Measurements from ENCODE around the gene DNAJC17.

The DNAJC17 gene

DNA sequence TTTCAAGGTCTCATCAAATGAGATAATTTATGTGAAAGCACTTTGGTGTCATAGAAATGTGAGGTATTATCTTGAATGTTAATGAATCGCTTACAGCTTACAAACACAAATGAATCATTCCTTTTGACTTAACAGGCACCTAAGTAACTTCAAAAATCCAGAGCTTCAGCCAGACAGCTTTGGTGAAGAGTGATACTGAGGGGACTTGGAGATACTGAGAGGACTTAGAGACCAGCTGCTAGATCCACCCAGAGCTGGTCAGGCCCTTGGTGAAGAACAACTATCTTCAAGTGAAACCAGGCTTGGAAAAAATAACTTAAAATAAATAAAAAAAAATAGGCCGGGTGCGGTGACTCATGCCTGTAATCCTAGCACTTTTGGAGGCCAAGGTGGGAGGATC is 16.6 kb downstream of the DNAJC17 start:
- TF ChIP-seq, protein P1, sequence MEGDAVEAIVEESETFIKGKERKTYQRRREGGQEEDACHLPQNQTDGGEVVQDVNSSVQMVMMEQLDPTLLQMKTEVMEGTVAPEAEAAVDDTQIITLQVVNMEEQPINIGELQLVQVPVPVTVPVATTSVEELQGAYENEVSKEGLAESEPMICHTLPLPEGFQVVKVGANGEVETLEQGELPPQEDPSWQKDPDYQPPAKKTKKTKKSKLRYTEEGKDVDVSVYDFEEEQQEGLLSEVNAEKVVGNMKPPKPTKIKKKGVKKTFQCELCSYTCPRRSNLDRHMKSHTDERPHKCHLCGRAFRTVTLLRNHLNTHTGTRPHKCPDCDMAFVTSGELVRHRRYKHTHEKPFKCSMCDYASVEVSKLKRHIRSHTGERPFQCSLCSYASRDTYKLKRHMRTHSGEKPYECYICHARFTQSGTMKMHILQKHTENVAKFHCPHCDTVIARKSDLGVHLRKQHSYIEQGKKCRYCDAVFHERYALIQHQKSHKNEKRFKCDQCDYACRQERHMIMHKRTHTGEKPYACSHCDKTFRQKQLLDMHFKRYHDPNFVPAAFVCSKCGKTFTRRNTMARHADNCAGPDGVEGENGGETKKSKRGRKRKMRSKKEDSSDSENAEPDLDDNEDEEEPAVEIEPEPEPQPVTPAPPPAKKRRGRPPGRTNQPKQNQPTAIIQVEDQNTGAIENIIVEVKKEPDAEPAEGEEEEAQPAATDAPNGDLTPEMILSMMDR (IDR thresholded peaks at IDR 0.05; ENCODE audit: low read depth, low read length): no peak
- no peak for DNase-seq (ENCODE audit: extremely low read depth, low read depth)

DNA sequence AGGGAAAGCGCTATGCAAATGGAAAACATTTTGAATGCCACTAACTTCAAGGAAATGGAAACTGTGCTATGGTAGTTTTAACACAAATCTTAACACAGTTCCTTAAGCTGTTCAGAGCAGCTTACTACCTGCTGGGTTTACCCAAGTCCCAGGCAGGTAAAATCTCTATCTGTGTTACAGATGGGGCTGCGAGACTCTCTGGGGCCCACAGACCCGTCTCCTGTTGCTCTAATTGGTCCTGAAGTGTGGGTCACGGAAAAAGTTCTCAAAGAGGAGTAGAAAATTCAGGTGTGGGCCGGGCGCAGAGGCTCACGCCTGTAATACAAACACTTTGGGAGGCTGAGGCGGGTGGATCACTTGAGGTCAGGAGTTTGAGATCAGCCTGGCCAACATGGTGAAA is 17.3 kb downstream of the DNAJC17 start:
- DNase-seq (ENCODE audit: extremely low read depth, low read depth): no peak
- TF ChIP-seq, protein P1 (IDR thresholded peaks at IDR 0.05; ENCODE audit: low read depth, low read length): no peak

DNA sequence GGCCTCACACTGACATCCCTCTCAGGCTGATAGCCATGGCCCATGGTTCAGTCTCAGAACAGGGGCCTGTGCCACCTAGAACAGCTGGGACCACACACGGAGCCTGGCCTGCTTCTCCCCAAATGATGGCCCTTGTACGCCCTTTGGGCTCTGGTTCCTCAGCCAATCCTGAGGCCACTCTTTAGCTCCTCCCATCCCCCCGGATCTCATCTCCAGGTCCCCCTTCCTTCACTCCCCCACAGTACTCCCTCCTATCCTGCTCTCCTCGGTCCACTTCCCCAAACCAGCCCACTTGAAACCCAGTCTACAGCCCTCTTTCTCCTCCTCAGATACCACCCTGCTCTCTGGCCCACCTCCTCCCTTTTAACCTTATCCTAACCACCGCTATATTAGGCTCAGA is 18.2 kb downstream of the DNAJC17 start:
- TF ChIP-seq, protein P1 (IDR thresholded peaks at IDR 0.05; ENCODE audit: low read depth, low read length): no peak
- no peak for DNase-seq (ENCODE audit: extremely low read depth, low read depth)

GRCh38 chr15:40787991-40788390 is 19.3 kb downstream of the DNAJC17 start:
- no peak for DNase-seq (ENCODE audit: extremely low read depth, low read depth)
- TF ChIP-seq, protein P1 (IDR thresholded peaks at IDR 0.05; ENCODE audit: low read depth, low read length): no peak

GRCh38 chr15:40787344-40787841 is 19.9 kb downstream of the DNAJC17 start:
- TF ChIP-seq, protein P1 (IDR thresholded peaks at IDR 0.05; ENCODE audit: low read depth, low read length): no peak
- no peak for DNase-seq (ENCODE audit: extremely low read depth, low read depth)

GRCh38 chr15:40785814-40786213 is 21.5 kb downstream of the DNAJC17 start:
- TF ChIP-seq, protein P1 (IDR thresholded peaks at IDR 0.05; ENCODE audit: low read depth, low read length): no peak
- no peak for DNase-seq (ENCODE audit: extremely low read depth, low read depth)

GRCh38 chr15:40785164-40785563 is 22.1 kb downstream of the DNAJC17 start:
- no peak for DNase-seq (ENCODE audit: extremely low read depth, low read depth)
- TF ChIP-seq, protein P1 (IDR thresholded peaks at IDR 0.05; ENCODE audit: low read depth, low read length): no peak
